Hepatocyte (in vitro differentiated cells): Measurements from ENCODE around the gene CTNNA1. TPM values are rescaled to one million over a fixed set of nuclear protein-coding genes. Genes with fewer than 3 reads are reported as not detected.
A peak's percentile ranks its signal among the peaks of the same experiment; 100 is the strongest.

Experiments
- DNase-seq: peaks from one replicate; pipeline ENCODE4 v3.0.0-alpha.2; 2016; ENCODE audit warnings: low spot score
- H2AFZ ChIP-seq: fragments of 200-600 bp; sonication (generic); 2 replicates; pipeline ENCODE4 v1.6.0; 2016; ENCODE audit warnings: antibody characterized with exemption, mild to moderate bottlenecking
- H3K27ac ChIP-seq: fragments of 200-600 bp; sonication (generic); 2 replicates; pipeline ENCODE4 v1.5.1; 2016; ENCODE audit warnings: mild to moderate bottlenecking
- H3K27me3 ChIP-seq: fragments of 200-600 bp; sonication (generic); 2 replicates; pipeline ENCODE4 v1.6.1; 2016
- H3K36me3 ChIP-seq: fragments of 200-600 bp; sonication (generic); replicated peaks from 2 replicates; pipeline ENCODE4 v1.5.1; 2016; ENCODE audit warnings: low read depth; ENCODE audit not compliant: insufficient read depth
- H3K4me1 ChIP-seq: fragments of 200-600 bp; sonication (generic); 2 replicates; pipeline ENCODE4 v1.5.1; 2016; ENCODE audit warnings: mild to moderate bottlenecking, moderate library complexity; ENCODE audit not compliant: insufficient read depth
- H3K4me2 ChIP-seq: fragments of 200-600 bp; sonication (generic); 2 replicates; pipeline ENCODE4 v1.6.0; 2016
- H3K4me3 ChIP-seq: fragments of 200-600 bp; sonication (generic); 2 replicates; pipeline ENCODE4 v1.5.1; 2016; ENCODE audit warnings: mild to moderate bottlenecking
- H3K79me2 ChIP-seq: fragments of 200-600 bp; sonication (generic); 2 replicates; pipeline ENCODE4 v1.6.0; 2017; ENCODE audit warnings: mild to moderate bottlenecking
- H3K9me2 ChIP-seq: fragments of 200-600 bp; sonication (generic); replicated peaks from 2 replicates; pipeline ENCODE4 v1.6.0; 2017; ENCODE audit warnings: mild to moderate bottlenecking; ENCODE audit not compliant: insufficient read depth
- H3K9me3 ChIP-seq: fragments of 200-600 bp; sonication (generic); 2 replicates; pipeline ENCODE4 v1.5.1; 2016; ENCODE audit warnings: low read depth, mild to moderate bottlenecking
- H4K20me1 ChIP-seq: fragments of 200-600 bp; sonication (generic); 2 replicates; pipeline ENCODE4 v1.6.0; 2016; ENCODE audit warnings: mild to moderate bottlenecking; ENCODE audit not compliant: insufficient read depth, poor library complexity, severe bottlenecking
- CTCF ChIP-seq: fragments of 200-600 bp; sonication (generic); IDR thresholded peaks from 2 replicates; pipeline ENCODE4 v1.5.1; 2016; ENCODE audit warnings: antibody characterized with exemption, mild to moderate bottlenecking; ENCODE audit not compliant: poor library complexity
- EZH2 ChIP-seq: fragments of 200-600 bp; sonication (generic); IDR thresholded peaks from 2 replicates; pipeline ENCODE4 v1.6.1; 2016; ENCODE audit warnings: antibody characterized with exemption, mild to moderate bottlenecking, borderline replicate concordance
- EZH2phosphoT487 ChIP-seq: fragments of 200-600 bp; sonication (generic); IDR thresholded peaks from one replicate; pipeline ENCODE4 v1.6.1; 2018; ENCODE audit warnings: antibody characterized with exemption, mild to moderate bottlenecking, low read depth, moderate library complexity; ENCODE audit not compliant: unreplicated experiment, severe bottlenecking
- WGBS: methylation state at CpG from one replicate; pipeline ENCODE4 v1.1.6; 2016; ENCODE audit warnings: low lambda C conversion rate; ENCODE audit errors: missing lambda C conversion rate; 5-methylcytosine and 5-hydroxymethylcytosine counted together
- polyA plus RNA-seq: library from polyadenylated mRNA; unstranded; fragments of >200 nt; fragmentation: Nextera tagmentation; extraction: Ambion mirVana; gene quantifications from 2 replicates; pipeline ENCODE4 v1.2.1, GENCODE V29; 2016
- total RNA-seq: library from RNA; depleted of rRNA; stranded (reverse); fragments of >200 nt; gene quantifications from 2 replicates; pipeline ENCODE4 v1.2.3, GENCODE V29; 2014

The CTNNA1 gene
- total and polyA plus RNA-seq, 2 experiments from 2014 or later: 152 to 349 TPM

- H3K9me3 ChIP-seq: no peaks in the 10 kb centered on the region
- H3K9me2 ChIP-seq: no peaks in the 10 kb centered on the region
- no peak overlapping the region for H2AFZ ChIP-seq
- H4K20me1 ChIP-seq: no peaks in the 10 kb centered on the region
- DNase-seq: no peak
- H3K27me3 ChIP-seq: no peaks in the 10 kb centered on the region
- H3K79me2 ChIP-seq: no peaks in the 10 kb centered on the region
- H3K36me3 ChIP-seq: no peaks in the 10 kb centered on the region
- no peak for TF ChIP-seq EZH2phosphoT487
- TF ChIP-seq CTCF: no peak
- TF ChIP-seq EZH2: no peak
- WGBS: 76% methylated on average over 5 of the region's 5 CpGs
- H3K27ac ChIP-seq: no peak overlapping the region
- H3K4me3 ChIP-seq: no peak overlapping the region
- H3K4me2 ChIP-seq: no peak overlapping the region
- H3K4me1 ChIP-seq: peaks cover 21% of the 10 kb centered on the region
Observed at GRCh38 chr5:138721979-138722378, 31.2 kb upstream of the CTNNA1 start.

- Histone ChIP-seq H3K4me3 (no peak overlapping the region), H3K4me1 (peaks cover 21% of the 10 kb centered on the region), H3K79me2 (no peaks in the 10 kb centered on the region), H3K27me3 (no peaks in the 10 kb centered on the region), H4K20me1 (no peaks in the 10 kb centered on the region), H2AFZ (no peak overlapping the region), H3K4me2 (no peak overlapping the region), H3K27ac (no peak overlapping the region), H3K36me3 (no peaks in the 10 kb centered on the region), H3K9me3 (no peaks in the 10 kb centered on the region), H3K9me2 (no peaks in the 10 kb centered on the region)
- 73% methylated on average over 10 of the region's 10 CpGs for WGBS
- no peak for DNase-seq
- no peak for TF ChIP-seq EZH2phosphoT487
- no peak for TF ChIP-seq CTCF
- no peak for TF ChIP-seq EZH2
Observed at GRCh38 chr5:138722544-138723177, 30.6 kb upstream of the CTNNA1 start.

- H3K9me2 ChIP-seq: no peaks in the 10 kb centered on the region
- H3K9me3 ChIP-seq: no peaks in the 10 kb centered on the region
- TF ChIP-seq CTCF: no peak
- no peak for TF ChIP-seq EZH2
- TF ChIP-seq EZH2phosphoT487: no peak
- no peaks in the 10 kb centered on the region for H3K27me3 ChIP-seq
- peaks cover 21% of the 10 kb centered on the region for H3K4me1 ChIP-seq
- H3K27ac ChIP-seq: peak overlapping the region; percentile 85
- H3K36me3 ChIP-seq: no peaks in the 10 kb centered on the region
- 74% methylated on average over 5 of the region's 5 CpGs for WGBS
- peak overlapping the region; percentile 18 for H3K4me2 ChIP-seq
- no peaks in the 10 kb centered on the region for H3K79me2 ChIP-seq
- DNase-seq: no peak
- H2AFZ ChIP-seq: no peak overlapping the region
- no peak overlapping the region for H3K4me3 ChIP-seq
- H4K20me1 ChIP-seq: no peaks in the 10 kb centered on the region
Observed at GRCh38 chr5:138724470-138725146, 28.6 kb upstream of the CTNNA1 start.
